Transverse colon (tissue), 1 donor: ENCODE measurements around the gene BCL2L15.

ENCODE experiments used
- EP300 ChIP-seq: sonication (generic); formaldehyde crosslinking; IDR thresholded peaks from one replicate; pipeline ENCODE4 v1.6.1; 2017; ENCODE audit warnings: antibody characterized with exemption, low read depth
- POLR2A ChIP-seq: fragments of 450-650 bp; IDR thresholded peaks from one replicate; pipeline ENCODE4 v1.6.1; 2016; ENCODE audit warnings: antibody characterized with exemption, mild to moderate bottlenecking, moderate library complexity

GRCh38 chr1:113856401-113856790 lies 31.0 kb downstream of the BCL2L15 start:
- TF ChIP-seq EP300 = no peak
- no peak for TF ChIP-seq POLR2A
